HG02870 (cell line): ENCODE data around the gene TRPC4AP.
A peak's percentile ranks its signal among the peaks of the same experiment; 100 is the strongest.

Source experiments
- ATAC-seq: cut with Tn5 transposase; IDR thresholded peaks from one replicate; pipeline ENCODE4 v1.9.1; 2021; ENCODE audit warnings: mild to moderate bottlenecking, moderate library complexity; ENCODE audit not compliant: unreplicated experiment

Gene TRPC4AP

GRCh38 chr20:34971561-34972235 is 120.9 kb downstream of the TRPC4AP start:
- ATAC-seq, result no peak

- ATAC-seq, result no peak
Measured at GRCh38 chr20:34970846-34971560, 121.6 kb downstream of the TRPC4AP start.

GRCh38 chr20:34970193-34970840 is 122.3 kb downstream of the TRPC4AP start:
- ATAC-seq, result no peak

GRCh38 chr20:34968042-34968775 is 124.4 kb downstream of the TRPC4AP start:
- no peak for ATAC-seq

- no peak for ATAC-seq
Measured at GRCh38 chr20:34967421-34967820, 125.2 kb downstream of the TRPC4AP start.

GRCh38 chr20:34965051-34965450 is 127.6 kb downstream of the TRPC4AP start:
- ATAC-seq, result no peak

GRCh38 chr20:34964486-34964885 is 128.1 kb downstream of the TRPC4AP start:
- no peak for ATAC-seq

GRCh38 chr20:34956751-34957472 is 135.7 kb downstream of the TRPC4AP start:
- no peak for ATAC-seq

GRCh38 chr20:34956041-34956458 is 136.6 kb downstream of the TRPC4AP start:
- ATAC-seq, result no peak

- peak; percentile 79 for ATAC-seq
Measured at GRCh38 chr20:34955231-34956040, 137.2 kb downstream of the TRPC4AP start, which contains the start of the genes GSS and MYH7B. GSS (minus strand) TSS chr20:34955806; CDS start chr20:34951852, 3,954 bp downstream. MYH7B (plus strand) TSS chr20:34955868; CDS start chr20:34978006, 22,138 bp downstream.

GRCh38 chr20:34954904-34955230 is 137.7 kb downstream of the TRPC4AP start:
- no peak for ATAC-seq

- no peak for ATAC-seq
Measured at GRCh38 chr20:34953960-34954359, 138.6 kb downstream of the TRPC4AP start.

- no peak for ATAC-seq
Measured at GRCh38 chr20:34952671-34953070, 139.9 kb downstream of the TRPC4AP start.
